Colonic mucosa (tissue), 4 donors: ENCODE measurements around the gene NTMT1. TPM values are rescaled to one million over a fixed set of nuclear protein-coding genes. Genes with fewer than 3 reads are reported as not detected.

ENCODE experiments used
- DNase-seq: peaks from one replicate; pipeline ENCODE4 v3.0.0-alpha.2; 2020
- H3K27ac ChIP-seq: fragments of 200-600 bp; one replicate; pipeline ENCODE4 v1.8.0; 2021
- H3K27me3 ChIP-seq: fragments of 200-600 bp; one replicate; pipeline ENCODE4 v1.8.0; 2021
- H3K36me3 ChIP-seq: fragments of 200-600 bp; one replicate; pipeline ENCODE4 v1.8.0; 2021
- H3K4me1 ChIP-seq: fragments of 200-600 bp; one replicate; pipeline ENCODE4 v1.8.0; 2021; ENCODE audit warnings: mild to moderate bottlenecking
- H3K4me3 ChIP-seq: fragments of 200-600 bp; one replicate; pipeline ENCODE4 v1.8.0; 2021
- H3K9ac ChIP-seq, 2 donors: one replicate each; pipeline ENCODE4 v1.7.0; 2013; ENCODE audit warnings: control low read depth in 2 of 2, low read depth in 2 of 2, low read length in 2 of 2
- H3K9me3 ChIP-seq: fragments of 200-600 bp; one replicate; pipeline ENCODE4 v1.8.0; 2021
- intact Hi-C: fragments of 100-400 bp; cut with DNase I; formaldehyde crosslinking; loops from one replicate; pipeline ENCODE4 v1.14.1; 2022
- total RNA-seq, 2 donors: library from RNA; stranded (reverse); fragmentation: NEBNext Ultra II Directional in 1 of 2; extraction: Animal tissue kit (Norgen Biotek cat#: 25700) in 1 of 2; gene quantifications; one replicate each; pipeline ENCODE4 v1.2.1, GENCODE V29; 2021
- TF ChIP-seq, protein P1 (sequence below): fragments of 200-600 bp; IDR thresholded peaks from one replicate; pipeline ENCODE4 v1.8.0; 2022; ENCODE audit warnings: antibody characterized with exemption, mild to moderate bottlenecking
- donor health status: healthy.
- donor health status: DM: no; HTN: no; CAD: no.
- donor health status: DM: no; HTN: no; CAD: no.

Gene NTMT1
- total RNA-seq, 2 donors from 2014 or later, result 25.3 to 50.2 TPM

DNA sequence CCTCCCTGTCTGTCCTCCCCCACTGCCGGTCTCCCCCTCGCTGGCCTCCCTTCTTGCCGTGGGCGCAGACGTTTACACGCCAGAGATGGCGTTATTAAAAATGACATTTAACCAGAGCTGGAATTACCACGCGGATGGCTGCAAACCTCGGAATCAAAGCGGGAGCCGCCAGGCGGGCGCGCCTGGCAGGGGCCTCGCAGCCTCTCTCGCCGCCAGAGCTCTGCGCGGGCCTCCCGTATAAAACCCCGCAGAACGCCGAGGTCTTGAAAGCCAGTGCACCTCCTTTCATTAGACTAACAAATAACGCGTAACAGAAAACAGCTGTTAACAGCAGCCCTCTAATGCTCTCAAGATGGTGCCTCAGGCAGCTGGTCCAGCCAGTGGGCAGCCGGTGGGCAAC, 49.7 kb downstream of the NTMT1 start:
- Histone ChIP-seq H3K4me1 (no peaks in the 10 kb centered on the region), H3K27me3 (no peaks in the 10 kb centered on the region), H3K4me3 (no peak overlapping the region), H3K27ac (no peak overlapping the region), H3K36me3 (no peaks in the 10 kb centered on the region), H3K9ac (no peak overlapping the region), H3K9me3 (no peaks in the 10 kb centered on the region)
- TF ChIP-seq, protein P1, sequence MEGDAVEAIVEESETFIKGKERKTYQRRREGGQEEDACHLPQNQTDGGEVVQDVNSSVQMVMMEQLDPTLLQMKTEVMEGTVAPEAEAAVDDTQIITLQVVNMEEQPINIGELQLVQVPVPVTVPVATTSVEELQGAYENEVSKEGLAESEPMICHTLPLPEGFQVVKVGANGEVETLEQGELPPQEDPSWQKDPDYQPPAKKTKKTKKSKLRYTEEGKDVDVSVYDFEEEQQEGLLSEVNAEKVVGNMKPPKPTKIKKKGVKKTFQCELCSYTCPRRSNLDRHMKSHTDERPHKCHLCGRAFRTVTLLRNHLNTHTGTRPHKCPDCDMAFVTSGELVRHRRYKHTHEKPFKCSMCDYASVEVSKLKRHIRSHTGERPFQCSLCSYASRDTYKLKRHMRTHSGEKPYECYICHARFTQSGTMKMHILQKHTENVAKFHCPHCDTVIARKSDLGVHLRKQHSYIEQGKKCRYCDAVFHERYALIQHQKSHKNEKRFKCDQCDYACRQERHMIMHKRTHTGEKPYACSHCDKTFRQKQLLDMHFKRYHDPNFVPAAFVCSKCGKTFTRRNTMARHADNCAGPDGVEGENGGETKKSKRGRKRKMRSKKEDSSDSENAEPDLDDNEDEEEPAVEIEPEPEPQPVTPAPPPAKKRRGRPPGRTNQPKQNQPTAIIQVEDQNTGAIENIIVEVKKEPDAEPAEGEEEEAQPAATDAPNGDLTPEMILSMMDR, result no peak
- DNase-seq, result no peak
- intact Hi-C loops, result no loop called here

DNA sequence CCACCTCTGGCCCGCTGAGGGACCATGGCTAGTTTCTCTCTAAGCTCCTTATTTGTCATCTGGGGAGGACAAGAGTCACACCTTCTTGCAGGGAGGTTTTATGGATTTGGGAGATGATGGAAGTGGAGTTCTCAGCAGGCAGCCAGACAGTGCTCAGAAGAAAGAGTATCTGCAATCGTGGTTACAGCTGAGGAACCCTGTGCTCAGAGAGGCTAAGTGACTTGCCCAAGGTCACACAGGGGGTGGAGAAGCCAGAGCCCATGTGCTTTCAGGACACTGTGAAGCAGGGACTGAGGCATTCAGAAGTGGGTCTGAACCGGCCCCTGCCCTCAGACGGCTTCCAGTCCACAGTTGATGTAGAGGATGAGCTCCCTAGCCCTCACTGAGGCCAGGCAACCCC, 50.3 kb downstream of the NTMT1 start:
- intact Hi-C loops, result no loop called here
- Histone ChIP-seq H3K36me3 (no peaks in the 10 kb centered on the region), H3K27ac (no peak overlapping the region), H3K4me3 (no peak overlapping the region), H3K9ac (no peak overlapping the region), H3K4me1 (no peaks in the 10 kb centered on the region), H3K27me3 (no peaks in the 10 kb centered on the region), H3K9me3 (no peaks in the 10 kb centered on the region)
- DNase-seq, result no peak
- TF ChIP-seq, protein P1, result no peak

DNA sequence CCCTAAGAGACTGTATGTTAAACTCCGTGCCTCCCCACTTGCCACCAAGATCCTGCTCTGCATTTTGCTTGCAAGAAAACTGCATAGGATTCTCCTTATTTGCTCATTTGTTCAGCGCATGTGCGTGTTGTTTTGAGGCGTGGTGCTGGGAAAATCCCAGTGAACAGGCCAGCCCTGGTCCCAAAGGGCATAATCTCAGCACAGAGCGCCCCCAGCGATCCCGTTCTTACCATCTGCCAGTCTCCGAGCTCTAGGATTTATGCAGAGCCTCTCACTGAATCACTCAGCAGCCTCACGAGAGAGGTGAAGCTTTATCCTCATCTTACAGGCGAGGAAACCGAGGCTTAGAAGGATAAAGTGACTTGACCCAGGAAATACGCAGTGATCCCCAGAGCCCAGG, 51.0 kb downstream of the NTMT1 start:
- H3K9me3 ChIP-seq, result no peaks in the 10 kb centered on the region
- no peaks in the 10 kb centered on the region for H3K36me3 ChIP-seq
- TF ChIP-seq, protein P1, result no peak
- H3K27me3 ChIP-seq, result no peaks in the 10 kb centered on the region
- H3K4me3 ChIP-seq, result no peak overlapping the region
- intact Hi-C loops, result no loop called here
- no peak overlapping the region for H3K9ac ChIP-seq
- DNase-seq, result no peak
- no peaks in the 10 kb centered on the region for H3K4me1 ChIP-seq
- H3K27ac ChIP-seq, result no peak overlapping the region

DNA sequence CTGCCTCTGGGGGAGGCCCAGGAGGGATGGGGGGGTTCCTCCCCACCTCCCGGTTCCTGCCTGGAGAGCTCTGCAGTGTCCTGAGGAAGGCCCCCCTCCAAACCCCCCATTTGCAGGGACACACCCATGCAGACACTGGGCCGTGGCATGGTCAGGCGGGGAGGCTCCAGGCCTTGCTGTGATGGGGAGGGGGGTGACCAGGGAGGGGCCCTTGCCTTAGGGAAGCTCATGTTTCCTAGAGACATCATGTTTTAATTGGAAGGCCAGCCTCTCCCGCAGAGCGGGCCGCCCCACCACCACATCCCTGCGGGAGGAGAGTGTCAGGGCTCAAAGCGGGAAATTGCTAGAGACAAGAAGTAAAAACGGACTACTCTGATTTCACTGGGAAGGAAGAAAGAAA, 51.5 kb downstream of the NTMT1 start:
- Histone ChIP-seq H3K27ac (no peak overlapping the region), H3K4me1 (no peaks in the 10 kb centered on the region)
- TF ChIP-seq, protein P1, result no peak

DNA sequence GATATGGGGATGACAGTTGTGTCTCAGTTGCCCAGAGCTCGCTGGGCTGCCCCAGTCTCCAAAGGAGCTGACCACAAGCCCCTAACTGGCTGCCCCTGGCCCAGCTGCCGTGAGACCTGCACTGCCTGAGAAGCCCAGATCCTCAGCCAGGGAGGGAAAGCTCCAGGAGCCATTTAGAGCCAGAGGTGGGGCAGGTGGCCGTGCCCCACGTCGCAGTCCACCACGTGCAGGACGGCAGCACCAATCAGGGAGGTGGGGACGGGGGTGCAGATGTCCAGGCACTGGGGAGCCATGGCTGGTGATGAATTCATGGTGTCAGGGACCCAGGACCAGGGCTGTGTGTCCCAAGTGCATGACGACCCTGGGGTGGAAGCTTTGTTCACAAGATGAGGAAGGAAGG, 52.9 kb downstream of the NTMT1 start:
- DNase-seq, result no peak
- no peak overlapping the region for H3K27ac ChIP-seq
- no peak overlapping the region for H3K9ac ChIP-seq
- TF ChIP-seq, protein P1, result no peak
- no peaks in the 10 kb centered on the region for H3K27me3 ChIP-seq
- intact Hi-C loops, result no loop called here
- no peak overlapping the region for H3K4me3 ChIP-seq
- H3K36me3 ChIP-seq, result no peaks in the 10 kb centered on the region
- no peaks in the 10 kb centered on the region for H3K4me1 ChIP-seq
- no peaks in the 10 kb centered on the region for H3K9me3 ChIP-seq

More for the DNA sequence above, 51.5 kb downstream of the NTMT1 start:
- Histone ChIP-seq H3K36me3 (no peaks in the 10 kb centered on the region), H3K27me3 (no peaks in the 10 kb centered on the region), H3K9me3 (no peaks in the 10 kb centered on the region), H3K9ac (no peak overlapping the region), H3K4me3 (no peak overlapping the region)
- DNase-seq, result no peak
- intact Hi-C loops, result no loop called here

DNA sequence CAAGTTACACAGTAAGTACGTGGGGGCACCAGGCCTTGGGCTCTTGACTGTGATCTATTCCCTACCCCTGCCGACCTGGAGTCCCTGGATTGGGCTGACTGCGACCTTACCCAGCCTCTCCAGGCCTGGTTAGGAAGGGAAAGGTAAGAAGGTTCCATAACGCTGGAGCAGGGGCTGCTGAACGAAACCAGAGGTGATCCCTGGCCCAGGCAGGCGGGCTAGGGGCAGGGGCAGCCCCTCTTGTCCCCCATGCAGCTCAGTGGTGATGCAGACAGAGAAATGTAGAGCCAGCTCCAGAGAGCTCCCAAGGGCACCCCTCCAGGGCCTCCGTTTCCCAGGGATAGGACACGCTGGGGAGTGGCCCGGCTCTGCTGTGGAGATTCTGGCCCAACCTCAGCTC, 53.6 kb downstream of the NTMT1 start:
- TF ChIP-seq, protein P1, result no peak
- H3K27me3 ChIP-seq, result no peaks in the 10 kb centered on the region

More for the DNA sequence above, 53.6 kb downstream of the NTMT1 start:
- Histone ChIP-seq H3K27ac (no peak overlapping the region), H3K4me1 (no peaks in the 10 kb centered on the region), H3K9ac (no peak overlapping the region), H3K4me3 (no peak overlapping the region), H3K9me3 (no peaks in the 10 kb centered on the region), H3K36me3 (no peaks in the 10 kb centered on the region)
- DNase-seq, result no peak
- intact Hi-C loops, result no loop called here
